GM18498 (cell line): ENCODE measurements around the gene PELI3.
"Not testable (repeated sequence)": the region's sequence is repeated elsewhere in the genome, so short reads cannot be mapped to it uniquely, and the experiment has no call there.

Source experiments
- ATAC-seq: cut with Tn5 transposase; IDR thresholded peaks from one replicate; pipeline ENCODE4 v1.9.1; 2021; ENCODE audit warnings: mild to moderate bottlenecking, moderate library complexity; ENCODE audit not compliant: unreplicated experiment

Gene PELI3

GRCh38 chr11:66466225-66467033 lies at the start of gene PELI3:
Gene PELI3 (plus strand): TSS chr11:66466905. CDS start chr11:66468129, 1,224 bp downstream.
- ATAC-seq: peak; percentile 88

- ATAC-seq: no peak
Measured at GRCh38 chr11:66417000-66417399, 49.7 kb upstream of the PELI3 start.

- ATAC-seq: no peak
Measured at GRCh38 chr11:66418168-66418985, 48.3 kb upstream of the PELI3 start.

GRCh38 chr11:66418986-66419308 lies 47.8 kb upstream of the PELI3 start:
- no peak for ATAC-seq

GRCh38 chr11:66419825-66420224 lies 46.9 kb upstream of the PELI3 start:
- ATAC-seq: no peak

- no peak for ATAC-seq
Measured at GRCh38 chr11:66420671-66421476, 45.8 kb upstream of the PELI3 start, which contains the start of gene NPAS4. Gene NPAS4 (plus strand): TSS chr11:66421035. CDS start chr11:66421180, 145 bp downstream.

- ATAC-seq: peak; percentile 72
Measured at GRCh38 chr11:66421492-66422205, 45.1 kb upstream of the PELI3 start.

GRCh38 chr11:66426314-66426713 lies 40.4 kb upstream of the PELI3 start:
- no peak for ATAC-seq

- ATAC-seq: no peak
Measured at GRCh38 chr11:66428933-66429332, 37.8 kb upstream of the PELI3 start.

GRCh38 chr11:66429983-66430602 lies 36.6 kb upstream of the PELI3 start:
- ATAC-seq: no peak

GRCh38 chr11:66431287-66431686 lies 35.4 kb upstream of the PELI3 start:
- ATAC-seq: not testable (repeated sequence)

- ATAC-seq: not testable (repeated sequence)
Measured at GRCh38 chr11:66431871-66432329, 34.8 kb upstream of the PELI3 start.

- no peak for ATAC-seq
Measured at GRCh38 chr11:66432597-66432996, 34.1 kb upstream of the PELI3 start.

- peak; percentile 11 for ATAC-seq
Measured at GRCh38 chr11:66437979-66438503, 28.7 kb upstream of the PELI3 start.

- peak; percentile 93 for ATAC-seq
Measured at GRCh38 chr11:66438504-66439466, 27.9 kb upstream of the PELI3 start, which contains the start of gene MRPL11. Gene MRPL11 (minus strand): TSS chr11:66438848. CDS start chr11:66438754, 94 bp downstream.

GRCh38 chr11:66440101-66440939 lies 26.4 kb upstream of the PELI3 start:
- not testable (repeated sequence) for ATAC-seq

- not testable (repeated sequence) for ATAC-seq
Measured at GRCh38 chr11:66440940-66441282, 25.8 kb upstream of the PELI3 start.

- no peak for ATAC-seq
Measured at GRCh38 chr11:66443602-66444001, 23.1 kb upstream of the PELI3 start.
